Right kidney (tissue), 1 donor: Measurements from ENCODE around the gene UMAD1.
"Not testable (repeated sequence)": the region's sequence is repeated elsewhere in the genome, so short reads cannot be mapped to it uniquely, and the experiment has no call there.

Experiments used
- DNase-seq: peaks from one replicate; pipeline ENCODE4 v3.0.0-alpha.2; 2016

Gene UMAD1

GRCh38 chr7:7652798-7653540 lies 12.4 kb downstream of the UMAD1 start:
- DNase-seq: no peak

GRCh38 chr7:7653593-7654187 lies 13.1 kb downstream of the UMAD1 start:
- DNase-seq: no peak

GRCh38 chr7:7654964-7655715 lies 14.6 kb downstream of the UMAD1 start:
- no peak for DNase-seq

GRCh38 chr7:7656459-7656858 lies 15.9 kb downstream of the UMAD1 start:
- not testable (repeated sequence) for DNase-seq

GRCh38 chr7:7662527-7662926 lies 22.0 kb downstream of the UMAD1 start:
- no peak for DNase-seq

GRCh38 chr7:7664291-7664690 lies 23.7 kb downstream of the UMAD1 start:
- DNase-seq: no peak

- no peak for DNase-seq
These were observed 24.5 kb downstream of the UMAD1 start for GRCh38 chr7:7665031-7665430.

- DNase-seq: no peak
These were observed 26.6 kb downstream of the UMAD1 start for GRCh38 chr7:7667187-7667586.

GRCh38 chr7:7668706-7669105 lies 28.2 kb downstream of the UMAD1 start:
- no peak for DNase-seq

DNA sequence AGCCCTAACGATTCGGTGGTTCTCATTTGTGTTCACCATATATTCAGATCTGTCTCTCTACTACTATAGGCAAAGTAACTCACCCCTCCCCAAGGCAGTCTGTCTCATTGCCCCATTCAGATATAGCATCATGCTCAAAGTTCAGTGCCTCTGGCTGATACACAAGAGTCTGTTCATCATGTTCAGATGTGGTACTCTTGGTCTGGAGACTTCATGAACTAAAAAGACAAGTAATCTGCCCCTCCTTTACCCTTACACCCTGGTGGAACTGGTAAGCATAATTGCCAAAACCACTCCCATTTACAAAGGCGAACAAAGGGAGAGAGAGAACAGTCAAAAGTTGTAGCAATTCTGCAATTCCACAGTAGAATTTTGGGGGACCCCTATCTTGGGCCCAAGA lies 29.9 kb downstream of the UMAD1 start:
- no peak for DNase-seq

DNA sequence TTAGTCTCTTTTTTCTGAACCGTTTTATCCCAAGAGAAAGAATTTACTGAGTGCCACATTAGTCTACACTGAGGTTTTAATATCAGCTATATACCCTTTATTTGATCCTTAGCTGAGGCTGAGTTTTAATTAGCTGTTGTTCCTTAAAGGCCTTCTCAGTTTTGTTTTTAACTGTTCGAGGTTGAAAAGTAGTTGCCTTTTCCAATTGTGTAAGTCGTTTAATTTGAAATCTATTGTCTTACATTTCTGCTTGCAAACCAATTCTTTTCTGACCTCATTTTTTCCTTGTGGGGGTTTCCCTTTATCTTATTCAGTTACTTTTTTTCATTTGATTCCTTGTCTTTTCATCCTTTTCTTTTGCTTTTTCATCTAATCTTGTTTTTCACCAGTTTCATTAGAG lies 30.8 kb downstream of the UMAD1 start:
- no peak for DNase-seq

DNA sequence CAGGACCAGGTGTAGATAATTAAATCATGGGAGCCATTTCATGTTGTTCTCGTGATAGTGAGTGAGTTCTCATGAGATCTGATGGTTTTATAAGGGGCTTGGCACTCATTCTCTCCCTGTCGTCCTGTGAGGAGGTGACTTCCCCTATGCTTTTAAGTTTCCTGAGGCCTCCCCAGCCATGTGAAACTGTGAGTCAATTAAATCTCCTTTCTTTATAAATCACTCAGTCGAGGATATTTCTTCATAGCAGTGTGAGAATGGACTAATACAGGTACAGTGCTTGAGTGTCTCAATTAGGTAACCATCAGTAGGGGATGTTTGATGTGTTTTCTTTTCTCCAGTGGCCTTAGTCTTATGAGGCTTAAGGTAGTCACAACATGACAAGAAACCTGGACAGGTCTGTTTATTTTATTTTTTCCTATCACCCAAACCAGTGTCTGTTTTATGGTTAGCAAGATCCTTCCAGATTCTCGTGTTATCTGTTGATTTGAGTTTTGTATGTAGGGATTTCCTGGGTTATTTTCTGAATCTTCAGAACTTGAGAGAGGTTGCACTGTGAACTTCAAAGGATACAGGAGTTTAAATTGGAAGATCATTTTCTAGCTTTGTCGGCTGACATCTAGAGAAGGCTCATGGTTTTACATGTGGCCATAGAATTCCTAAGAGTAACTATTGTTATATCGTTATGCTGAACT lies 32.1 kb downstream of the UMAD1 start:
- no peak for DNase-seq

DNA sequence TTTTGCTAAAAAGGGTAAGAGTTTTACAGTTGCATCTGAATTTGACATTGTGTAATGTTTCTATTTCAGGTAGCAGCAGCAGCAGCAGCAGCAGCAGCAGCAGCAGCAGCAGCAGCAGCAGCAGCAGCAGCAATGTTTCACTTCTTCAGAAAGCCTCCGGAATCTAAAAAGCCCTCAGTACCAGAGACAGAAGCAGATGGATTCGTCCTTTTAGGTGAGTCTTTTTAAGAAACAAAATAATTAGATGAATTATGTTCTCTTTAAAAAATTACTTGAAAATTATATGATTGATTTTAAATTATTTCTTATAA lies 32.6 kb downstream of the UMAD1 start:
- no peak for DNase-seq

- no peak for DNase-seq
These were observed 35.1 kb downstream of the UMAD1 start for GRCh38 chr7:7675686-7676085.

DNA sequence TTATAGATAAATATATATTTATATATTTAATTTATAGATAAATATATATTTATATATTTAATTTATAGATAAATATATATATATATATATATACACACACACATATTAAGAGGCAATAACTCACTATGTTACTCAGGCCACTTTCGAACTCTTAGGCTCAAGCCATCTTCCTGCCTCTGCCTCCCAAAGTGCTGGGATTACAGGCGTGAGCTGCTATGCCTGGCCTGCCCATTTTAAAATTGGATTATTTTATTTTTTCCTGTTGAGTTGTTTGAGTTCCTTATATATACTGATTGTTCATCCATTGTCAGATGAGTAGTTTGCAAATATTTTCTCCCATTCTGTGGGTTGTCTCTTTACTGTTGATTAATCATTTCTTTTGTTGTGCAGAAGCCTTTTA lies 39.1 kb downstream of the UMAD1 start:
- peak; percentile 33 for DNase-seq

GRCh38 chr7:7681191-7681935 lies 40.8 kb downstream of the UMAD1 start:
- DNase-seq: peak; percentile 27

DNA sequence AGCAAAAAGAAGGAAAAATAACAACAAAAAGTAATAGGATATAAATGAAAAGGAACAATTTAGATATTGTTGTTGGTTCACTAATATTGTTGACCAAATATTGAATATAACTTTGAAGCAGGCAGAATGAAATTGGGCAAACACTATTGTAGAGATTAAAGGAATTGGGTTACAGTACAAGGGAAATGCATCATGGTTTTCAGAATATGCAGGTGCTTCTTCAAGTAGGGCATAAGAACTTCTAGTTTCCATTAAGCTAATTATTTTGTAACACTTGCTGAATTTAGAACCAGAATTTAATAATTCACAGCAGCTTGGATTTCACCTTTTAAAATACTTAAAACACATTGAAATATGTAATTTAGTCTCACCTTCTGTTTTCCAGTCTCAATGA lies 41.4 kb downstream of the UMAD1 start:
- no peak for DNase-seq

- no peak for DNase-seq
These were observed 42.3 kb downstream of the UMAD1 start for GRCh38 chr7:7682861-7683260.

DNA sequence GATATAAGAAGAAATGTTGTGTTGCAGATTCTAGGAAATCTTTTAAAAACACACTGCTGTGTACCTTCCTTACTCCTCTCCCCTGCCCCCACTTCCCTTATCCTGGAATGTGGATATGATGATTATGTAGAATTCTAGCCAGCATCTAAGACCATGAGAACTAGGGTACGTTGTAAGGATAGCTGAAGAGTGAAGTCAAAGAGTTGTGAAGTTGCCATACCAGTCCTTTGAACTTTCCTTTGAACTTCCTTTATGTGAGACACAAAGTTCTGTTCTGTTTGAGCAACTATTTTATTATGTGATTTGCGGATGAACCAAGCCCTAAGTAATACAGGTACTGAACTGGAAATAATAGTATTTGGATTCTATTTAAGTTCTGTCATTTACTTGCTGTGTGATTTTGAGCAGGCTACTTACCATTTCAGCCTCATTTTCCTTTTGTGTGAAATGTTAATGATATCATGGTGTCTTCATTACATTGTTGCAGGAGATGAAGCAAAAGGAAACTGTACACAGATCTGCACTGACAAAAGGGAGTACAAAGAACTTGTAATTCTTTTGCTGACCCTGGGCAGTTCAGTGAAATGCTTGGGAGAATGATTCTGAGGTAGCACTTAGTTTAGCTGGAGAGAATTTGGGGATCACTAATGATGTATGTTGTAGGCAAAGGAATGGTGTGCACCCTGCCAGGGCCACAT lies 46.4 kb downstream of the UMAD1 start:
- no peak for DNase-seq

DNA sequence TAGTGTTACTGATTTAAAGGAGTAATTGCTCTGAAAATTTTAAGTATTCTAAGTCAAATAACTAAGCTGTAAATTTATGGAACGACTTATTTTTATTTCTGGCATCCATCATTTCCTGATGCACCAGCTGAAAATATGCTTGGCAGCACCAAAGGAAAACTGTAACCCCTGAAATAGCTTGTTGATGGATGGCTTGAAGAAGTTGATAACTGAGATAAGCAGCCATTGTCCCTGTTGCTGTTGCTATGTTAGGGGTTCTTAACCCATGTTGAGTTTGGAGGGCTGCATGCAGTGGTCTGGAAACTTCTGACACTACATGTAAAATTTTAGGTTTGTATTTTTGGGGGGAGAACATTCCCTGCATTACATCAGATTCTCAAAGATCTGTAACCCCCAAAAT lies 47.2 kb downstream of the UMAD1 start:
- DNase-seq: no peak

GRCh38 chr7:7688310-7688709 lies 47.8 kb downstream of the UMAD1 start:
- no peak for DNase-seq

DNA sequence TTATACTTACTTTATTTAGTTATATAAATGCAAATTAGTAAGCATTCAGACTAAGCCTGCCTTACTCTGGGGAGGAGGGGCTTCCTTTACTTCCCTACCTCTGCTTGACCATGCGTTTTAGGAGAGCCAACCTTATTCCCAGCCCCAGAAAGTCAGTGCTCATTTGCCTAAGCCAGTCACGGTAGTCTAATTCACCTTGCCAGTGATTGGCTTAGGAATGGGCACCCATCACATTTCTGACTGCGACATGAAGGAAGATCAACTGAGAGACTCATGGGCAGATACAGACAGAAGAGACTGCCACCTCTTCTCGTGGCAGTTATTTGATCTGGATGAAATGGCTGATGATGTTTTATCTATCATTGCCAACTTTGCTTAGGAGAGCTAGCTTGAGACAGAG lies 48.4 kb downstream of the UMAD1 start:
- DNase-seq: no peak
